Superior temporal gyrus (tissue), 1 donor: ENCODE measurements around the gene CNN2.
"Not testable (repeated sequence)": the region's sequence is repeated elsewhere in the genome, so short reads cannot be mapped to it uniquely, and the experiment has no call there.

Experiments used
- DNase-seq: peaks from one replicate; pipeline ENCODE4 v3.0.0-alpha.2; 2016; ENCODE audit errors: extremely low spot score

The CNN2 gene

GRCh38 chr19:1010586-1011510 is 15.6 kb upstream of the CNN2 start:
- no peak for DNase-seq

GRCh38 chr19:1011831-1012333 is 14.5 kb upstream of the CNN2 start:
- DNase-seq, result no peak

GRCh38 chr19:1012334-1012733 is 14.1 kb upstream of the CNN2 start:
- no peak for DNase-seq

GRCh38 chr19:1013218-1013617 is 13.2 kb upstream of the CNN2 start:
- no peak for DNase-seq

GRCh38 chr19:1014161-1015060 is 12.0 kb upstream of the CNN2 start:
- no peak for DNase-seq

GRCh38 chr19:1015061-1015781 is 11.2 kb upstream of the CNN2 start:
- no peak for DNase-seq

GRCh38 chr19:1015782-1016646 is 10.4 kb upstream of the CNN2 start:
- DNase-seq, result no peak

GRCh38 chr19:1016647-1017114 is 9.7 kb upstream of the CNN2 start:
- DNase-seq, result no peak

GRCh38 chr19:1017115-1017905 is 9.1 kb upstream of the CNN2 start:
- DNase-seq, result no peak

GRCh38 chr19:1017906-1018305 is 8.5 kb upstream of the CNN2 start:
- no peak for DNase-seq

- DNase-seq, result no peak
Measured at GRCh38 chr19:1018393-1018792, 8.0 kb upstream of the CNN2 start.

- DNase-seq, result no peak
Measured at GRCh38 chr19:1018932-1019615, 7.3 kb upstream of the CNN2 start.

GRCh38 chr19:1019616-1019961 is 6.8 kb upstream of the CNN2 start:
- no peak for DNase-seq

GRCh38 chr19:1019980-1020867 is 6.2 kb upstream of the CNN2 start:
- no peak for DNase-seq

- peak; percentile 99 for DNase-seq
Measured at GRCh38 chr19:1020868-1021425, 5.5 kb upstream of the CNN2 start, which contains the start of gene TMEM259. Gene TMEM259, minus strand, starts transcription at chr19:1021123. Its CDS starts 127 bp downstream, at chr19:1020996.

- DNase-seq, result not testable (repeated sequence)
Measured at GRCh38 chr19:1023883-1024188, 2.6 kb upstream of the CNN2 start.

- DNase-seq, result not testable (repeated sequence)
Measured at GRCh38 chr19:1025080-1025479, 1.3 kb upstream of the CNN2 start.
